ENCODE measurements around the gene PALLD. TPM values are rescaled to one million over a fixed set of nuclear protein-coding genes. Genes with fewer than 3 reads are reported as not detected.

The PALLD gene
- total and polyA plus RNA-seq, 2 experiments from 2014 or later, result 17.9 to 30.5 TPM

- Histone ChIP-seq H3K9me3 (ENCODE audit: low read depth) (no peaks in the 10 kb centered on the region), H3K27me3 (replicated peaks; ENCODE audit: insufficient read depth) (no peaks in the 10 kb centered on the region), H3K79me2 (ENCODE audit: insufficient read depth) (no peaks in the 10 kb centered on the region), H3K9ac (no peak overlapping the region), H2AFZ (no peak overlapping the region), H3F3A (ENCODE audit: insufficient read depth) (no peaks in the 10 kb centered on the region), H3K27ac (no peak overlapping the region), H3K4me3 (no peak overlapping the region), H3K36me3 (ENCODE audit: low read depth) (no peaks in the 10 kb centered on the region), H3K4me2 (ENCODE audit: unreplicated experiment) (no peak overlapping the region), H4K20me1 (ENCODE audit: insufficient read depth) (no peaks in the 10 kb centered on the region), H3K9me2 (ENCODE audit: insufficient read depth) (no peaks in the 10 kb centered on the region), H3K4me1 (ENCODE audit: insufficient read depth) (no peaks in the 10 kb centered on the region)
- in situ Hi-C loops (cut with MboI), result no loop called here
- TF ChIP-seq EZH2phosphoT487 (IDR thresholded peaks at IDR 0.05; ENCODE audit: insufficient read depth, low read depth) (no peak), EZH2 (IDR thresholded peaks at IDR 0.05; ENCODE audit: insufficient read depth, poor library complexity, severe bottlenecking) (no peak)
- 85 to 86% methylated on average over 6 of the region's 6 CpGs for WGBS, 2 experiments (ENCODE audit: low coverage in 1 of 2, low lambda C conversion rate in 2 of 2, missing lambda C conversion rate in 2 of 2)
- DNase-seq, result no peak
These were observed 235.0 kb downstream of the PALLD start for GRCh38 chr4:168731706-168732414.

GRCh38 chr4:168732714-168733113 lies 235.9 kb downstream of the PALLD start:
- in situ Hi-C loops (cut with MboI), result no loop called here
- Histone ChIP-seq H3K4me2 (ENCODE audit: unreplicated experiment) (no peak overlapping the region), H3K9ac (no peak overlapping the region), H3K9me3 (ENCODE audit: low read depth) (no peaks in the 10 kb centered on the region), H2AFZ (no peak overlapping the region), H3K36me3 (ENCODE audit: low read depth) (no peaks in the 10 kb centered on the region), H3K9me2 (ENCODE audit: insufficient read depth) (no peaks in the 10 kb centered on the region), H3K79me2 (ENCODE audit: insufficient read depth) (no peaks in the 10 kb centered on the region), H3F3A (ENCODE audit: insufficient read depth) (no peaks in the 10 kb centered on the region), H3K4me1 (ENCODE audit: insufficient read depth) (no peaks in the 10 kb centered on the region), H3K27me3 (replicated peaks; ENCODE audit: insufficient read depth) (no peaks in the 10 kb centered on the region), H4K20me1 (ENCODE audit: insufficient read depth) (no peaks in the 10 kb centered on the region), H3K27ac (no peak overlapping the region), H3K4me3 (no peak overlapping the region)
- WGBS, 2 experiments (ENCODE audit: low coverage in 1 of 2, low lambda C conversion rate in 2 of 2, missing lambda C conversion rate in 2 of 2), result 95 to 97% methylated on average over 2 of the region's 2 CpGs
- TF ChIP-seq EZH2 (IDR thresholded peaks at IDR 0.05; ENCODE audit: insufficient read depth, poor library complexity, severe bottlenecking) (no peak), EZH2phosphoT487 (IDR thresholded peaks at IDR 0.05; ENCODE audit: insufficient read depth, low read depth) (no peak)
- no peak for DNase-seq

- no peaks in the 10 kb centered on the region for H3F3A ChIP-seq (ENCODE audit: insufficient read depth)
- no peak for DNase-seq
- H3K27me3 ChIP-seq (replicated peaks; ENCODE audit: insufficient read depth), result no peaks in the 10 kb centered on the region
- 82 to 88% methylated on average over 11 of the region's 11 CpGs for WGBS, 2 experiments (ENCODE audit: low coverage in 1 of 2, low lambda C conversion rate in 2 of 2, missing lambda C conversion rate in 2 of 2)
- no peak for TF ChIP-seq EZH2 (IDR thresholded peaks at IDR 0.05; ENCODE audit: insufficient read depth, poor library complexity, severe bottlenecking)
- TF ChIP-seq EZH2phosphoT487 (IDR thresholded peaks at IDR 0.05; ENCODE audit: insufficient read depth, low read depth), result no peak
- H3K27ac ChIP-seq, result no peak overlapping the region
- H3K4me3 ChIP-seq, result no peak overlapping the region
- H3K79me2 ChIP-seq (ENCODE audit: insufficient read depth), result no peaks in the 10 kb centered on the region
- in situ Hi-C loops (cut with MboI), result no loop called here
- H3K4me2 ChIP-seq (ENCODE audit: unreplicated experiment), result no peak overlapping the region
- H3K9me3 ChIP-seq (ENCODE audit: low read depth), result no peaks in the 10 kb centered on the region
- no peaks in the 10 kb centered on the region; the same call in 1 of the 2 replicates for H3K9me2 ChIP-seq (ENCODE audit: insufficient read depth)
- no peaks in the 10 kb centered on the region for H3K4me1 ChIP-seq (ENCODE audit: insufficient read depth)
- H3K9ac ChIP-seq, result no peak overlapping the region
- no peaks in the 10 kb centered on the region for H4K20me1 ChIP-seq (ENCODE audit: insufficient read depth)
- H2AFZ ChIP-seq, result no peak overlapping the region
- no peaks in the 10 kb centered on the region for H3K36me3 ChIP-seq (ENCODE audit: low read depth)
These were observed 238.1 kb downstream of the PALLD start for GRCh38 chr4:168734703-168735678.

GRCh38 chr4:168735735-168736134 lies 238.9 kb downstream of the PALLD start:
- no peaks in the 10 kb centered on the region for H3K9me3 ChIP-seq (ENCODE audit: low read depth)
- H4K20me1 ChIP-seq (ENCODE audit: insufficient read depth), result no peaks in the 10 kb centered on the region
- H3K9ac ChIP-seq, result no peak overlapping the region
- no peak for TF ChIP-seq EZH2phosphoT487 (IDR thresholded peaks at IDR 0.05; ENCODE audit: insufficient read depth, low read depth)
- TF ChIP-seq EZH2 (IDR thresholded peaks at IDR 0.05; ENCODE audit: insufficient read depth, poor library complexity, severe bottlenecking), result no peak
- no peaks in the 10 kb centered on the region; the same call in 1 of the 2 replicates for H3K9me2 ChIP-seq (ENCODE audit: insufficient read depth)
- H3K79me2 ChIP-seq (ENCODE audit: insufficient read depth), result no peaks in the 10 kb centered on the region
- DNase-seq, result no peak
- WGBS, 2 experiments (ENCODE audit: low coverage in 1 of 2, low lambda C conversion rate in 2 of 2, missing lambda C conversion rate in 2 of 2), result 73 to 85% methylated on average over 3 of the region's 3 CpGs
- no peak overlapping the region for H2AFZ ChIP-seq
- no peaks in the 10 kb centered on the region for H3K36me3 ChIP-seq (ENCODE audit: low read depth)
- no peak overlapping the region for H3K4me2 ChIP-seq (ENCODE audit: unreplicated experiment)
- in situ Hi-C loops (cut with MboI), result no loop called here
- H3K4me3 ChIP-seq, result no peak overlapping the region
- H3K27me3 ChIP-seq (replicated peaks; ENCODE audit: insufficient read depth), result no peaks in the 10 kb centered on the region
- no peak overlapping the region for H3K27ac ChIP-seq
- no peaks in the 10 kb centered on the region for H3K4me1 ChIP-seq (ENCODE audit: insufficient read depth)
- no peaks in the 10 kb centered on the region for H3F3A ChIP-seq (ENCODE audit: insufficient read depth)

All from GM23248 (cell line).